Glutamatergic neuron (in vitro differentiated cells): ENCODE data around the gene CCDC187. TPM values are rescaled to one million over a fixed set of nuclear protein-coding genes. Genes with fewer than 3 reads are reported as not detected.

Experiments used
- DNase-seq: peaks from one replicate; pipeline ENCODE4 v3.0.0; 2022
- H3K27ac Mint-ChIP-seq: one replicate; pipeline ENCODE4 v1.8.0; 2020; ENCODE audit warnings: mild to moderate bottlenecking, mixed read lengths, inconsistent platforms; ENCODE audit not compliant: unreplicated experiment
- H3K27me3 Mint-ChIP-seq: one replicate; pipeline ENCODE4 v1.8.0; 2020; ENCODE audit warnings: mild to moderate bottlenecking, moderate library complexity, mixed read lengths, inconsistent platforms; ENCODE audit not compliant: unreplicated experiment
- H3K36me3 Mint-ChIP-seq: one replicate; pipeline ENCODE4 v1.8.0; 2020; ENCODE audit warnings: mild to moderate bottlenecking, mixed read lengths, inconsistent platforms; ENCODE audit not compliant: unreplicated experiment
- H3K4me1 Mint-ChIP-seq: one replicate; pipeline ENCODE4 v1.8.0; 2020; ENCODE audit warnings: mild to moderate bottlenecking, low read depth, mixed read lengths, inconsistent platforms; ENCODE audit not compliant: unreplicated experiment
- H3K4me3 Mint-ChIP-seq: one replicate; pipeline ENCODE4 v1.8.0; 2020; ENCODE audit warnings: mild to moderate bottlenecking, mixed read lengths, inconsistent platforms; ENCODE audit not compliant: unreplicated experiment
- H3K9me3 Mint-ChIP-seq: one replicate; pipeline ENCODE4 v1.8.0; 2020; ENCODE audit warnings: mild to moderate bottlenecking, moderate library complexity, mixed read lengths, inconsistent platforms; ENCODE audit not compliant: unreplicated experiment
- total RNA-seq: library from RNA; stranded (reverse); fragmentation: NEBNext Ultra II Directional; extraction: Animal tissue kit (Norgen Biotek cat#: 25700); gene quantifications from one replicate; pipeline ENCODE4 v1.2.1, GENCODE V29; 2021; ENCODE audit not compliant: unreplicated experiment
- TF ChIP-seq, protein P1 (sequence below): fragments of 200-600 bp; sonication (generic); IDR thresholded peaks from one replicate; pipeline ENCODE4 v1.5.0; 2021; ENCODE audit not compliant: partially characterized antibody, unreplicated experiment

CCDC187 gene
- total RNA-seq, 1 donor from 2014 or later = 15.8 TPM

DNA sequence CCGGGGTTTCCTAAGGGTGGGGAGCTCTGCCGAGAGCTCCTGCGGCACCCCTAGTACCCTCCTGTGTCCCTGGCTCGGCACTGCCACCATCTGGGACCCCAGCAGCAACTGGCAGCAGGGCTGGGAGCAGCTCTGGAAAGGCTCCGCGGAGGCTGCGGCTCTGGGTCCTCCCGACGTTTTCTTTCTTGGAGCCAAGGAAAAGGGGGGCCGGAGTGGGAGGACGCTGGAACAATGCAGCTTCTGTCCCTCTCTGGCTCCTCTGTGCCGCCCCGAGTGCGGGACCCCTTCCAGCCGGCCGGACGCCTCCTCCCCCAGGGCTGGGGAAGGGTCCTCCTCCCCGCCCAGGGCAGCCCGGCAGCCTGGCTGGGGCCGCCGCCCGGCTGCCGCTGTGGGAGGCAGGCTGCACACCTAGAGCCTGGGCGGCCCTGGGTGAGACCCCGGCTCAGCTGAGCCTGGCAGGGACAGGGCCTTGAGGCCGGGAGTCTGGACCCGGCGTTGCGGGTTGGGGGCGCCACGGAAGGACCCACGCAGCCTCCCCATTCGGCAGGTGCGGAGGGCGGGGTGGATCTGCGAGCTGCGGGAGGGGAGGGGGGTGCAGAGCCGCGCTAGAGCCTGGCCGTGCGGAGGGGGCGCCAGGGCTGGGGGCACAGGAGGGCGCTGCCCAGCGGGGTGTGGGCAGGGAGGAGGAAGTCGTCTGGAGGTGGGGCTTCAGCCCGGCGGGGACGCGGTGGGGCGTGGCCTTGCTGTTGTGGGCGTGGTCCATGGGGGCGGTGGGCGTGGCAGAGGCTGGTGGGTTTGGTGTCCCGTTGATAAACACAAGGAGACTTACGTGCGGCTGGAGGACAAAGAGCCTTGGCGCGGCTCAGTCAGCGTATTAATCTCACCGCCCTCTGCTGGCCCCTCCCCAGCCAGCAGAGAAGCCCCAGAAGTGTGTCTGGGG is 38.6 kb upstream of the CCDC187 start:
- peaks cover under 1% of the 10 kb centered on the region for H3K9me3 Mint-ChIP-seq
- TF ChIP-seq, protein P1, sequence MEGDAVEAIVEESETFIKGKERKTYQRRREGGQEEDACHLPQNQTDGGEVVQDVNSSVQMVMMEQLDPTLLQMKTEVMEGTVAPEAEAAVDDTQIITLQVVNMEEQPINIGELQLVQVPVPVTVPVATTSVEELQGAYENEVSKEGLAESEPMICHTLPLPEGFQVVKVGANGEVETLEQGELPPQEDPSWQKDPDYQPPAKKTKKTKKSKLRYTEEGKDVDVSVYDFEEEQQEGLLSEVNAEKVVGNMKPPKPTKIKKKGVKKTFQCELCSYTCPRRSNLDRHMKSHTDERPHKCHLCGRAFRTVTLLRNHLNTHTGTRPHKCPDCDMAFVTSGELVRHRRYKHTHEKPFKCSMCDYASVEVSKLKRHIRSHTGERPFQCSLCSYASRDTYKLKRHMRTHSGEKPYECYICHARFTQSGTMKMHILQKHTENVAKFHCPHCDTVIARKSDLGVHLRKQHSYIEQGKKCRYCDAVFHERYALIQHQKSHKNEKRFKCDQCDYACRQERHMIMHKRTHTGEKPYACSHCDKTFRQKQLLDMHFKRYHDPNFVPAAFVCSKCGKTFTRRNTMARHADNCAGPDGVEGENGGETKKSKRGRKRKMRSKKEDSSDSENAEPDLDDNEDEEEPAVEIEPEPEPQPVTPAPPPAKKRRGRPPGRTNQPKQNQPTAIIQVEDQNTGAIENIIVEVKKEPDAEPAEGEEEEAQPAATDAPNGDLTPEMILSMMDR = no peak
- H3K4me3 Mint-ChIP-seq = peak overlapping the region; percentile 25
- H3K27ac Mint-ChIP-seq = no peak overlapping the region
- H3K4me1 Mint-ChIP-seq = no peaks in the 10 kb centered on the region
- no peaks in the 10 kb centered on the region for H3K36me3 Mint-ChIP-seq
- H3K27me3 Mint-ChIP-seq = peaks cover 15% of the 10 kb centered on the region
- peak; percentile 87 for DNase-seq

GRCh38 chr9:136341769-136342168 is 37.9 kb upstream of the CCDC187 start:
- Mint-ChIP-seq H3K27ac (no peak overlapping the region), H3K4me1 (no peaks in the 10 kb centered on the region), H3K9me3 (no peaks in the 10 kb centered on the region), H3K27me3 (peaks cover 15% of the 10 kb centered on the region), H3K4me3 (no peak overlapping the region), H3K36me3 (no peaks in the 10 kb centered on the region)
- no peak for DNase-seq
- TF ChIP-seq, protein P1 = no peak

DNA sequence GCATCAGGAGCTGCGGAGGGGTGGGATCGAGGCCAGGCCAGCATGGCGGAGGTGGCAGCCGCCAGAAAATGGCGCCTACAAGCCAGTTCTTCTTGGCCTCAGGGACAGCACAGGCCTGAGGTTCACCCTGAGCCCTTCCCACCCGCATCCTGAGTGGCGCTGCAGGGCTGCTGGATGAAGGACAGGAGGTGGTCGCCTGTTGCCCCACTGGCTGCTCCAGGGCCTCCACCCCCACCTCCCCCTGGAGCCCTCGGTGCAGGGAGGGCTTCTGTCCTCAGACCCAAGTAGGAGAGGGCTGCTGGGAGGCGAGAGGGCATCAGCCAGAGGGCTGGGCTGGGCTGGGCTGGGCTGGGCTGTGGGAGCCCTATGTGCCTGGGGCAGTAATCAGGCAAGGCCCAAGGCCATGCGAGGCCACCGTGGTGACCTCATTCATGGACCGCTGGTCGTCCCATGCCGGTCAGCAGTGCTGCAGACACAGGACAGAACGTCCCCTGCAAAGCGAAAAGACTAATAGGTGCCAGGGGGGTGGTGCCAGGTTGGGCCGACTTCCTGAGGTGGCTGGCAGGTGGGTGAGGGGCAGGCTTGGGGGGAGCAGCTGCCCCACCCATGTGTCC is 37.3 kb upstream of the CCDC187 start:
- H3K27me3 Mint-ChIP-seq = peaks cover 15% of the 10 kb centered on the region
- no peak for DNase-seq
- no peaks in the 10 kb centered on the region for H3K36me3 Mint-ChIP-seq
- TF ChIP-seq, protein P1 = no peak
- no peak overlapping the region for H3K4me3 Mint-ChIP-seq
- no peaks in the 10 kb centered on the region for H3K9me3 Mint-ChIP-seq
- H3K4me1 Mint-ChIP-seq = no peaks in the 10 kb centered on the region
- H3K27ac Mint-ChIP-seq = no peak overlapping the region

DNA sequence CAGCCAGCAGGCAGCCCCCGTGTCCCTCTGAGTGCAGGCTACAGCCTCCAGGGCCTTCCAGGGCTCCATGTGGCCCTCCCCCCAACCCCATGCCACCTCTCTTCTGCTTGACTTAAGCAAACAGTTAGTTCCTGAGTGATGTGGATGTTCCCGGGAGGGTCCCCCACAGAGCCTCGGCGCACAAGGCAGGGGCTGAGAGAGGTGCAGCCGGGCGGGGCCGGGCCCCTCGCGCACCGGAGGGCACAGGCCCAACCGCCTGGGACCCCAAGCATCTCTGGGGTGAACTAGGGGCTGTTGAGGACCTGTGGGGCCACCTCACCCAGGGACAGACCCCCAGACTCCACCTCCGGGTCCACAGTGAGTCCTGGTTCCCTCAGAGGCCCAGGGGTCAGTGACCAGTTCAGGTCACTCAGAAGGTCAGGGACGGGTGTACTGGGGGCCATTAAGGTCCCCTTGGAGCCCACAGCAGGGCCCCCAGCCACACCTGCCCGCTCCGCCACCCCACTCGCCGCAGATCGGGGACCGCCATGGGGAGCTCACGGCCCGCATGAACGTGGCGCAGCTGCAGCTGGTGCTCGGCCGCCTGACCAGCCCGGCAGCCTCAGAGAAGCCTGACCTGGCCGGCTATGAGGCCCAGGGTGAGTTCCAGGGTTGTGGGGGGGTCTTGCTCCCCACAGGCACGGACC is 36.6 kb upstream of the CCDC187 start:
- no peaks in the 10 kb centered on the region for H3K36me3 Mint-ChIP-seq
- peaks cover 15% of the 10 kb centered on the region for H3K27me3 Mint-ChIP-seq
- no peaks in the 10 kb centered on the region for H3K4me1 Mint-ChIP-seq
- no peak for DNase-seq
- no peak overlapping the region for H3K27ac Mint-ChIP-seq
- no peak overlapping the region for H3K4me3 Mint-ChIP-seq
- TF ChIP-seq, protein P1 = no peak
- H3K9me3 Mint-ChIP-seq = no peaks in the 10 kb centered on the region

DNA sequence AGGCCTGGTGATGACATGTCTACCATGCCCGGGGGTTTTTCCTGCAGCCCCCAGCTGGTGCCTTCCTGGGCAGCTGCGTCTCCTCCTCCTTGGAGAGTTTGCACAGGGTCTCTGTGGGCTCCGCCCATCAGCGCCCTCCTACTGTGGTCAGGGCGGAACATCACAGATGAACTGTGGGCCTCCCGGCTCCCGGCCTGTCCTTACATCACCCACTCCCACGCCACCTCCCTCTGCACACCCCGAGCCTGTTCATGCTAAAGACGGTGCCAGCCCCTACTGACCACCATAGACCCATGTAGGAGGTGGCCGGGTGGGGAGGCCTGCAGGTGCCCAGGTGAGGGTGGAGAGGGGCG is 36.0 kb upstream of the CCDC187 start:
- no peaks in the 10 kb centered on the region for H3K36me3 Mint-ChIP-seq
- H3K4me1 Mint-ChIP-seq = no peaks in the 10 kb centered on the region
- peaks cover 13% of the 10 kb centered on the region for H3K27me3 Mint-ChIP-seq
- no peak overlapping the region for H3K27ac Mint-ChIP-seq
- TF ChIP-seq, protein P1 = no peak
- no peak overlapping the region for H3K4me3 Mint-ChIP-seq
- no peak for DNase-seq
- no peaks in the 10 kb centered on the region for H3K9me3 Mint-ChIP-seq
